NOMO-1 treated with DMSO at 0.1 percent for 48 hours (cell line): ENCODE data around the gene CNTN4.
"Not testable (repeated sequence)": the region's sequence is repeated elsewhere in the genome, so short reads cannot be mapped to it uniquely, and the experiment has no call there.

Experiments used
- DNase-seq: peaks from one replicate; lab custom pipeline; 2025; ENCODE audit not compliant: unreplicated experiment; lab: John Stamatoyannopoulos, UW

Gene CNTN4

DNA sequence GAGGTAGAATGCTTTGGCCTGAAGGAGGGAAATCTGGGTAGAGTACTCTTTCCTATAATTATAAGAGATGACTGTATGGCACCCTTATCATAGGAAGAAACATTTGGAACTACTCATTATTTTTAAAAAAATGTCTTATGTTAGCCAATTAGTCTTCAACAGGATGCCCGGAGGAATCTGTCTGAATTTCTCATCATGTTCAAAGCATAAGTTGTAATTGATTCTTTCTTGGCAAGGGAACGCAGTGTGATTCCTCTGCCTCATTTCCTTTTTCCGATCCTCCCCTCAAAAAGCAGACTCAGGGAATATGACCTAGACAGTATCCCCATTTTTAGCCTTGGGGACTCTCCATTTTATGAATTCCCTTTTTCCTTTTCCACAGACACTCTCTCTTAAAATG lies 846.5 kb downstream of the CNTN4 start:
- DNase-seq, result no peak

DNA sequence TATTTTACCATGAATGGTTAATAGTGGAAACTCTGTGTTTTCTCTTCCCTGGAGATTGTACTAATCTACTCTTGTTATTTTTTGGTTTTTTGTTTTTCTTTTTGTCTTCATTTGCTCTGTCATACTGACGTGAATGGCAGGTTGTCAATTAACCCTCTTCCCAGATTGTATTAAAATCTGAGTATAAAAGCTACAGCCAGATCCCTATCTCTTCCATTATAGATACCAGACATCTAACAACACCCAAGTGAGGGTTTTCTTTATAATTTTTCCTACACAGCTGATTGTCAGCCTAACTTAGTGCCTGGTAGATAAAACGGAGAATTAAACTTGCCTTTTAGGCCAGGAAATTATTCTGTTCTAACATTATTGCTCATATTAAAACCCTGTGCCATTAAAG lies 848.9 kb downstream of the CNTN4 start:
- no peak for DNase-seq

DNA sequence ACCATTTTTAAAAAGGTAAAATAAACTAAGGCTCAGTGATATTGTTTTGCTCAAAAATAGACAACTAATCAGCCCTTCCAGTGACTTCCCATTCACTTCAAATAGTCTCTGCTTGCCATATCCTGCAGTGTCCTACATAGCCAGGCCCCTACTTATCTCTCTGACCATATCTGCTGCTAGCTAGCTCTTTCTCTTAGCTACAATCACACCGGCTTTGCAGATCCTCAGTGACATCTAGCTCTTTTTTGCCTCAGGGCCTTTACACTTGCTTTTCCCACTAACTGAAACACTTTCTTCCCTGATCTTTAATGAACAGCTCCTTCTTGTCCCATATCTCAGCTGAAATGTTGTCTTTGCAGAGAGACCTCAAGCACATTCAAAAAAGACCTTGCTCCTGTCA lies 850.2 kb downstream of the CNTN4 start:
- DNase-seq, result no peak

DNA sequence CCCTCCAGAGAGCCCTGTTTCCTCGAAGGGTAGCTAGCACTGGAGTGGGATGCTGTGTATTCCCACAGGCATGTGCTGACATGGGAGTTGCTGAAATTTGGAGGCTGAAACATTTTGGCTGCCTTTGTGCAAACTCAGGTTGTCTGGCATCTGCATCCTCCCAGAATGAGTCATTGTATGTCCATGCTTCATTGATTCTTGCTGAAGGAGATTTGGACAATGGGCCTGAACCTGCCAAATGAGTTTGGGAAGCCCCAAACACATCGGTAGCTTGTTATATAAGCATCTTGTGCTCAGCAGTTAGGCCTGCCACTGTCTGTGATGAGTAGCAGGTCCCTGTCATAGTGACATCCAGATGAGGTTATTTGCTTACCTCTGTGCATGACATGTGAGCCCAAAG lies 851.5 kb downstream of the CNTN4 start:
- no peak for DNase-seq

DNA sequence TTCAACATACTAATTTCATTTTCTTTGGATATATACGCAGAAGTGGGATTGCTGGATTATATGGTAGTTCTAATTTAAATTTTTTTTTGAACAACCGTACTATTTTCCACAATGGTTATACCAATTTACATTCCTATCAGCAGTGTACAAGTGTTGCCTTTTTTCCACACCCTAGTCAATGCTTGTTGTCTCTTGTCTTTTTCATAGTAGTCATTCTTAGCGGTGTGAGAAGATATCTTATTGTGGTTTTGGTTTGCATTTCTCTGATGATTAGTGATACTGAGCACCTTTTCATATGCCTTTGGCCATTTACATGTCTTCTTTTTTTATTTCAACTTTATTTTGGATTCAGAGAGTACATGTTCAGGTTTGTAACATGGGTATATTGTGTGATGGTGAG lies 858.4 kb downstream of the CNTN4 start:
- no peak for DNase-seq

DNA sequence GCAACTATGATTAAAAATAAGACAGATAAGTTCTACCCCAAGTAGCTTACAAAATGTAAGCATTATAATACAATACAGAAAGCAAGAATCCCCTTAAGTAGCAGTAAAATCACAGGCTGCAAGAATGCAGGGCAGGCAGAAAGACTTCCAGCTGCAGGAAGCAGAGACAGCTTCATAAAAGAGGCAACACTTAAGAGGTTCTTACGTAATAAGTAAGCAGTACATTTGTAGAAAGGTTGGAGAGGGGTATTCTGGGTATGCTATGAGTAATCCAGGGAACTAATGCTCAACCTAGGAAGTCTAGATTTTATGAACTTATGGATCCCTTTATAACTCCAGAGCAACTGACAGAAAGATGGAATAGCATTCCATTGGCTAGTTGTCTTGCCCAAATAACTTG lies 859.9 kb downstream of the CNTN4 start:
- DNase-seq, result peak; percentile 38

DNA sequence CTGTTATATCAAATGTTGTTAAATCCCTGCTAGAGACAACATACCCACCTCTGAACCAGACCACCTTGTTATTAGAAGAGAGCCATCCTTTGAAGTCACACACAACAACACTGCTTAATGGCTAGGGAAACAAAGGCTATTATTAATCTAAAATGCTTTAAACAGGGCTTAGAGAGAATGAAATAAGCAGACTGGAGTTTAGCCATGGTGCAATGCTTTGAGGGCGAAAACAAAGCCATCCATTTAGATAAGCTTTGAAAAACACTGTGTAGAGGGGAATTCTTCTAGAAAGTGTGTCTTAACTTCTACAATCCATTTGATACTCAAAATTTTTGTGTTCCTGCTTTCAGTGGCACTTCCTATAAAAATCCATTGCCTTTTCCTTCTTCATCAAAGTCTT lies 862.9 kb downstream of the CNTN4 start:
- DNase-seq, result no peak

DNA sequence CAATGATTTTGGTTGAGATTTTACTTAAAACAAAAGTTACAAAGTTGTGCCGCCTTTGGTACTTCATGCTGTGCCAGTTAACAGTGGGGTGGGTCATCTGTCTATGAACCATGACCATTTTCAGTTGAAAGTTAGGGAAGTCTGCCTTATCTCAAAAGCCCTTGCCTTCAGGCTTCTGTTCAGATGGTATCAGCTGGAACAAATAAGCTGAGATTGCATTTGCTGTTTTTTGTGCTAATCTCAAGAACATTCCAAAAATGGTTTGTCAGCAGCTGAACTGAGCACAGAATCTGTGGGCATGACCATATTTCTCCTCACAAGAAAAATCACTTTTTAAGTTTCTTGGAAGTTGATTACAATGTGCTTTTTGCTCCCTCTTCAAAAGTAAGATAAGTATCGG lies 869.2 kb downstream of the CNTN4 start:
- DNase-seq, result no peak

DNA sequence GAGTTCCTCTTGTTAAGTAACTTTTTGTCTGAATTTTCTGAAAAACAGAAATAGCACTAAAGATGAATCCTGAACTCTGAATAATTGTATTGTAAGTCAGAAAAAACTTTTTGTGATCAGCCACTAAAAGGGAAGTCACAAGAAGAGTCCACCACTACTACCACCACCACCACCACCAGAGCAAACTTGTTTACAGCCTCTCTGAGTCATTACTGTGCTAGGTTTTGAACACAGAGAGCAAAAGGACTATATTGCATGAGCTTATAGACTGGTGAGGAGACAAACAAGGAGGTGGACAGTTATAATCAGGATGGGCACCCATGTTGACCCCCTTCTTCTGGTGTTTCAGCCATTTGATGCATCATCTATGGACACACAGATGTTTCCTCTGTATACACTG lies 869.8 kb downstream of the CNTN4 start:
- DNase-seq, result no peak

DNA sequence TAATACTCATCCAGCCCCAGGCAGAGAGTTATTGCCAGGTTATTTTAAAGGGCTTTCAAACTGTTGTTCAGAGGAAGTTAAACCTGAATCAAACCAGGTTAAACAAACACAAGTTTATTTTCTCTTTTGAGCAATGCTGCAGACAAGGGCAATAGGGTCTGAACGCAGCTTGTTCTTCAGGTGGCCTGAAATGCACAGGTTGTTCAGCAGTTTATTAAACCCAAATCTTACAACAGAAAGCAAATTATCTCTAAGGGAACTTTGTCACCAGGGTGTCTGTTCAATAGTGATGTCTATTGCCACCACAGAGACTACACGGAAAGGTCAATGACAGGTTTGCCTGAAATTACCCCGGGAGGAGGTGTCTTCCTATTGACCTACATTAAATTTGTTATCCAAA lies 877.5 kb downstream of the CNTN4 start:
- no peak for DNase-seq

DNA sequence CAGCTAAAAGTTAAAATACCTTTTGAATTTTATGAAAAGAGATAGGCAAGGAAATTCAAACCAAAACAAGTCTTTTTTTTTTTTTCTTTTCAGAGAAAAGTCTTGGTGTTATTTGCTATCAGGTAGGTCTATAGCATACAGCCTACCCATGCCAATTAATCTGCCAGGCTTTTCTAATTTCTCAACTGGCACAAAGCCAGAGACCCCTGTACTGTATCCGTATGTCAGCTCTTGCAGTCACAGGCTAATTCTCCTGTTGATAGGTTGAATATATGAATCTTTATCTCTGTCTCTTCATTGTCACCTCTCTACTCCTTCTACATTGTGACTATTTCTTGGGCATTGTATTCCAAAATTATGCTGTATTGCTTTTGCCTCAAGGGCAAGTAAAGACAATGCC lies 878.1 kb downstream of the CNTN4 start:
- no peak for DNase-seq

DNA sequence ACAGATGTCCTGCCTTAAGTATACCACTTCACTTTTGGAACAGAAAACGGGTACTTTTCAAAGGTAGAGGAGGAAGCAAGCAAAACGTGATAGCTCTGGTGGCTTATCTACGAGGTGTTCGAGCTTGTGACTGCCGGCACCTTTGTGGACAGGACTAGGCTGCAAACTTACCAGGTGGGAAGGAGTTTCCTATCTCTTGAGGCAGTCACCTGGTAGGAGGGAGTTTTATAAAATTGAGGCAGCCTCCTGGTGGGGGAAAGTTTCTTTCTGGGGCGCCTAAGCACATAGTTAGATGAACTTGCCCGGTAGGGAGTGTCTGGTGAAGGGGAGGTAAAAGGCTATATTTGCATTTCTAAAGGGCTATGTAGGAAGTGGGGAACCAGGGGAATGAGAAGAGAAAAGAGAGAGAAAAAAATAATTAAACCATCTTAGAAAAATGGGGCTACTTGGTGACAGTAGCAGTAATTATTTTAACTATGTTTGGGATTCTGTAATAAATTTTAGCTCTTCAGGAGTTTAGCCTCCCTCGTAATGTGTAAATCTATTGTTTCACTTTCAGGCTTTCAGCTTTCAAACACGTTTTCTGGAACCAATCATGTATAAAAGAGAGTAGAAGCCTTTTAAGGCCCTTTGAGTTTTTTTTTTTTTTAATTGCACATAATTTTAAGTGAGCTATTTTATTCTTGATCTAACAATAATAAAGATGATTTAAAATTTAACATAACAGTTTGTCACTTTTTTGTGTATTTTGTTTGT lies 880.5 kb downstream of the CNTN4 start:
- no peak for DNase-seq

DNA sequence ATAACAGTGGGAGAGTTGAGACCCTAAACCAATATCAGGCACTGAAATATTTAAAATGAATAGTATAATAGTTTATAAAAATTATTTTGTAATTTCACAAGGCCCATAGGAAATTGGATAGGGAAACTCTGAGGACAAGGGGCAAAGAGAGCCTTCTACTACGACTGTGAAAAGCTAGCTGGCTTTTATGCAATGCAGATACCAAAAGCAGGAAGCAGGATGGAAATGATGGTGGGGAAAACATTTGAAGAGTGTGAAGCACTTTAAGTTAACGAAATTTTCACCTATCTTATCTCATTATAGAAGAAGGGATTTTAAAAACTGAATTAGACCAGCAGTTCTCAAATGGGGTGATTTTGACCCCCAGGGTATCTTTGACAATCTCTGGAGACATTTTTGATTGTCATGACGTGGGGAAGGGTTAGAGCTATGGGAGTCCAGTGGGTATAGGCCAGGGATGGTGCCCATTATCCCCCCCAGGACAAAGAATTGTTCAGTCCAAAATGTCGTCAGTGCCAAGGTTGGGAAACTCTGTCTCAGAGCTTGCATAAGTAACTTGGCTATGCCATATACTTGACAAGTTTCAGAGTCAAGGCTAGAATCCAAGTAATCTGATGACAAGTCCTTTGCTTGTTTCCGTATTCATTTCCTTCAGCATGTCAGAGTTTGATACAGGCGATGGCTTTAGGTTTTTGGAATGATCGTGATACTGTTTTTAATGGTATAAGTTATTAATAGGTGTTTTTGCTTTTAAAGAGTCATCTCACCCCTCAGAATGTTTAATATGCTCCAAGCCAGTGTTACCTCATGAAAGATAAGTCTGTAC lies 885.6 kb downstream of the CNTN4 start:
- DNase-seq, result no peak

DNA sequence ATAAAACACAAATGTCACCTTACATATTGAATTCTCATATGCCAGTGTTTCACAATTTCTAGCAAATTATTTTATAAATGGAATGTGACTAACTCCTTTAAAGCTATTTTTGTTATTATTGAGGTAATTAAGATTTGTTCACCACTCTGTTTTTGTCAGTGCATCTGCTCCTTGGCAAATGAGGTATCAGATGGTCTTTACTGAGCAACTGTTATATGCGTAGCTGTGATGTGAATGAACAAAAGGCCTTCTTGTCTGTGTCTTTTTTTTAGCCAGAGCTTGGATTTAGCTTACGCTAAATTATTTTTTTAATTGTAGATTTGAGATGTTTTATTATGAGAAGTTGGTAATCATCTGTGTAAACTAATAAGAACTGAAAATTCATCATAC lies 886.2 kb downstream of the CNTN4 start:
- no peak for DNase-seq

DNA sequence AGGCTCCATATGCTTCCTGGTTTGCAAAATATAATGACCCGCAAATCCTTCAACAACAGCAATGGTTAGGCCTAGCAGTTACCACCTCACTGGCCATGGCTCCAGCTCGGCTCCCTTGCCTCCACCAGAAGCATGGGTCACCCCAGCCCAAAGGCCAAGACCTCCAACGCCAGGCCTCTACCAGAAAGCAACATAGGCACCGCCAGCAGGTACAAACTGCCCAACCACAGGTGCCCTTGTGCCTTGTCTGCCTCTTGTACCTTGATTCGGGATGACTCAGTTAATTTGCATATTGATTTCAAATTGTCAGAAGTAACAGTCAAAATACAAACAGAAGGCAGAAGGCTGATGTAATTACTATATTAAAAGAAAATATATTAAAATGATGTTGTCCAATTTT lies 886.8 kb downstream of the CNTN4 start:
- DNase-seq, result no peak

DNA sequence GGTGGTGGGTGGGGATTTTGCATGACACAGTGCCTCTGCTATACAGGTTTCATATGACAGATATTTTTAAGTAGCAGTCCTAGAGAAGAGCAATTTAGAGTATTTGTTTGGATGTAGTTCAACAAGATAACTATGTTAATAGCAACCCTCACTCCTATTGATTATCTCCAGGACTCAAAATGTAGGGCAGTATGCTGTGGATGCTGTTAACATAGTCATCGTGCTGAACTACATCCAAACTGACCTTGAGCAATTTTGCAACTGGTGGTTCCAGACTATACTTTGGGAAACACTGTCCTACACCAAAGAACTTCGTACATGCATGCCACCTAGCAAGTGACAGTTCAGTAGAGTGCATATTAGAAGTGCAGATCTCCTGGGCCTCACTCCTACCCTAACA lies 893.9 kb downstream of the CNTN4 start:
- no peak for DNase-seq

DNA sequence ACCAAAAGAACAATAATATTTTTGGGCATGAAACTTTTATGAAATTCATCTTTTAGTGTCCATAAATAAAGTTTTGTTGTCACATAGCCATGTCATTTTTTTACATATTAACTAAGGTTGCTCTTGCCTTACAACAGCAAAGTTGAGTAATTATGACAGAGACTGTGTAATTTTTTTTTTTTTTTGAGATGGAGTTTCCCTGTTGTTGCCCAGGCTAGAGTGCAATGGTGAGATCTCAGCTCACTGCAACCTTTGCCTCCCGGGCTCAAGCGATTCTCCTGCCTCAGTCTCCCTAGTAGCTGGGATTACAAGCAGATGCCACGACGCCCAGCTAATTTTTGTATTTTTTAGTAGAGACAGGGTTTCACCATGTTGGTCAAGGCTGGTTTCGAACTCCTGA lies 894.5 kb downstream of the CNTN4 start:
- DNase-seq, result not testable (repeated sequence)

DNA sequence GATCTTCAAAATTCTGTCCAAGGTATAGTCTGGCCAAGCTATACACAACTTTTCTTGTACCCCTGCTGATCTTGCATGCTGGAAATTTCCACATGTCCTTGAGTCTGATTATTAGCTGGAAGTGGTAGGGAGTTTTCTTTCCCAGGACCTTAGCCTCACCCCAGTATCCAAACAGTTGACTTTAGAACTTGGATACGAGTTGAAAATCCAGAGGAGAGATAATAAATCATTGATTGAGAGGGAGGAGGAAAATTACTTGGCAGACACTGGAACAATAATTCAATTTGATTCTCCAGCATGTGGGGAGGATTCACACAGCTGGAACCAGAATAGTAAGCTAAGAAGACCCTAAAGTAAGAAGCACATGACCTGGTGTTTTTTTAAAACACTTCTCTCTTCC lies 895.1 kb downstream of the CNTN4 start:
- DNase-seq, result no peak

DNA sequence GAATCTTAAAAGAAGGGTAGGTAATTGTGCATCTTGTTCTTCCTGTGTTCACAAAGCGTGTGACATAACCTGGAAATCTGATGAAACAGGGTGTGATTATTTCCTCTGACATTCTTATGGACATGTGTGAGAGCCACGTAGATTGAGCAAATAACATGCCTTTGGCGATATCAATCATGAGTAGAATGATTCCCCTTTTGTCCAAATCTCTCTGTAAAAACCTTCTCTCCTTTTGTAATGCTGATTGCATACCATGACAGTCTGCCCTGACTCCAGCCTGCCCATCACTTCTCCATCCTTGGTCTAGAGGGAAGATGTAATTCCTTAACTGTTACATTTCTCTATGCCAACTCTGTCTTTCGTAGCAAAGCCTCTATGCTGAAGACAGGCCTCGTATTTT lies 896.5 kb downstream of the CNTN4 start:
- no peak for DNase-seq

DNA sequence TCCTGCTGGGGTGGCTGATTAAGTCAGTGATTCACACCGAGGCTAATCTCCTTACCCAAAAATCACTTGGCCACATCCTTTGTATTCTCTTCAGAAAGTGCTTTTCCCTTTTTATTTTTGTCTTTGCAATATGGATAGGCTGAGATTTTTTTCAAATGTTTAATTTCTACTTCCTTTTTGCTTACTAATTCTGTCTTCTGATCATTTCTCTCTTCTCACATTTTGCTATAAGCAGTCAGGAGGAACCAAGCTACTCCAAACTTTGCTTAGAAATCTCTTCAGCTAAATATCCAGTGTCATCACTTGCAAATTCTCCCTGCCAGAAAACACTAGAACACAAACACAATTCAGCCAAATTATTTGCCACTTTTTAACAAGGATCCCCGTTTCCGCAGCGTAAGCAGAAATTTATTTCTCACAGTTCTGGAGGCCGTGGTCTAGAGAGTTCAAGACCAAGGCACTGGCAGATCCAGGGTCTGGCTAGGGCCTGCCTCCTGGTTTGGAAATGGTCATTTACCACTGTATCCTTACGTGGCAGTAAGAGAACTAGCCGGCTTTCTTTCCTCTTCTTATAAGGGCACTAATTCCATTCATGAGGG lies 906.6 kb downstream of the CNTN4 start:
- DNase-seq, result no peak

DNA sequence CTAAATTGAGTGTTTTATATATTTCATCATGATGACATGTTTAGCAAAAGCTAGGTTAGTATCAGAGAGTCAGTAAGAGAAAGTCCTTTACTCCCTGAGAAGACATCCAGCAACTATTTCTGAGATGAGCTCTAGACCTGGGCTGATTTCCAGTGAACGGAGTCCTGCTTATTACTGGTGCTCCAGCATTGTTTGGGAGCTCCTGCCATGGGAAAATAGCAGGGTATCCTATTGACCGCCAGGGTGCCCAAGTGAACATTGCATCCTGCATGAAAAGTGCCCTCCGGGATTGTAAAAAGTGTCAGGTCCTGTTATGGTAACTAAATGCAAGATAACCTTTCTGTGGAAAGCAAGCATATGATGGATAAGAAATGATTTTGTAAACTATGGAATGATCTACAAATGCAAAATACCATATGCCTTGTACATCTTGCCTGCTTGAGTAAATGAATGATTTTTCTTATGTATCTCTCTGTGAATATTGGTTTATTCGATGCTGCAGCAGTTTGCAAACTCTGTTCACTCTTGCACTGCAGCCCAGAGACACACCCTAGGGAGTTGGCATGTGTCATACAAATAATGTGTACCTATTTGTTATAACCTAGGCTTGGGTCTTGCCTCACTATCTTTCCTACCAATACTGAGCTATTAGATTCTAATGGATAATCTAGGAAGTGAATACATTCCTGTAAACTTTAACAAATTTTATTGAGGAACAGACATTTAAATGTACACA lies 914.8 kb downstream of the CNTN4 start:
- DNase-seq, result no peak
